B cell (primary cell): Measurements from ENCODE around the gene HTT-AS.

Experiments
- CTCF ChIP-seq: fragments of 200-600 bp; IDR thresholded peaks from one replicate; pipeline ENCODE4 v1.8.0; 2022; ENCODE audit warnings: antibody characterized with exemption, mild to moderate bottlenecking
- EZH2 ChIP-seq: IDR thresholded peaks from 2 replicates; pipeline ENCODE4 v1.6.1; 2012; ENCODE audit warnings: borderline replicate concordance, low read depth, mild to moderate bottlenecking, moderate library complexity, low read length; ENCODE audit not compliant: insufficient read depth, poor library complexity, severe bottlenecking

GRCh38 chr4:3035249-3035648 lies 39.1 kb downstream of the HTT-AS start:
- TF ChIP-seq EZH2, result no peak
- TF ChIP-seq CTCF, result no peak
